Endothelial cell of umbilical vein (primary cell): Measurements from ENCODE around the gene HOXB4. TPM values are rescaled to one million over a fixed set of nuclear protein-coding genes. Genes with fewer than 3 reads are reported as not detected.

ENCODE experiments used
- BruUV-seq: library from RNA; stranded (reverse); fragments of 400-500 nt; replicated peaks from 2 replicates; lab custom pipeline; 2021; lab: Mats Ljungman, UMichigan
- CTCF ChIA-PET: fragments of 300-600, 350-600 bp; sonication (Branson Sonifier 250); formaldehyde crosslinking; loops from one replicate; lab custom pipeline; 2021; ENCODE audit warnings: antibody characterized with exemption, inconsistent platforms; lab: Charles Lee
- POLR2A ChIA-PET: fragments of 300-600, 350-600 bp; sonication (Branson Sonifier 250); formaldehyde crosslinking; loops from one replicate; lab custom pipeline; 2021; ENCODE audit warnings: antibody characterized with exemption, inconsistent platforms; lab: Charles Lee
- DNase-seq: peaks from one replicate; pipeline ENCODE4 v3.0.0-alpha.2; 2011; ENCODE audit warnings: low read depth, low spot score
- FAIRE-seq: peaks from 2 replicates; lab custom pipeline; 2011; peaks lifted over from hg19 to GRCh38; lab: Jason Lieb, UNC
- H2AFZ ChIP-seq: 2 replicates; pipeline ENCODE4 v1.6.0; 2012; ENCODE audit warnings: low read depth, low read length, control low read depth, inconsistent platforms
- H3K27ac ChIP-seq: 2 replicates; pipeline ENCODE4 v1.5.1; 2011; ENCODE audit warnings: low read depth, mild to moderate bottlenecking, control low read depth, low read length, moderate library complexity; ENCODE audit not compliant: insufficient read depth
- H3K27me3 ChIP-seq, 2 experiments: 2 replicates each; pipeline versions ENCODE4 v1.6.0 to v1.6.1; 2011; ENCODE audit warnings: low read length in 2 of 2, mixed read lengths in 1 of 2; ENCODE audit not compliant: control insufficient read depth in 2 of 2, insufficient read depth in 2 of 2
- H3K36me3 ChIP-seq, 2 experiments: 2 replicates in 1 of 2; 3 replicates in 1 of 2; pipeline ENCODE4 v1.5.1; 2011; ENCODE audit warnings: low read length in 2 of 2, mild to moderate bottlenecking in 1 of 2, moderate library complexity in 1 of 2; ENCODE audit not compliant: control insufficient read depth in 2 of 2, insufficient read depth in 2 of 2; ENCODE audit errors: extremely low read depth in 1 of 2
- H3K4me1 ChIP-seq: 3 replicates; pipeline ENCODE4 v1.5.1; 2011; ENCODE audit warnings: mild to moderate bottlenecking, low read length; ENCODE audit not compliant: control insufficient read depth, insufficient read depth; ENCODE audit errors: extremely low read depth
- H3K4me2 ChIP-seq: 2 replicates; pipeline ENCODE4 v1.6.1; 2011; ENCODE audit warnings: low read length, control low read depth, mixed read lengths; ENCODE audit not compliant: insufficient read depth
- H3K4me3 ChIP-seq, 3 experiments: fragments of 200-600 bp in 1 of 3; sonication (generic), shearing (Covaris generic) in 1 of 3; replicated peaks in 1 of 3; 2 replicates each; pipeline ENCODE4 v1.5.1; 2011 to 2016; ENCODE audit warnings: control low read depth in 3 of 3, low read length in 3 of 3, mild to moderate bottlenecking in 2 of 3, inconsistent platforms in 1 of 3, low read depth in 1 of 3, moderate library complexity in 1 of 3; ENCODE audit not compliant: insufficient read depth in 1 of 3
- H3K79me2 ChIP-seq: 2 replicates; pipeline ENCODE4 v1.6.0; 2012; ENCODE audit warnings: low read length, inconsistent platforms; ENCODE audit not compliant: control insufficient read depth, insufficient read depth
- H3K9ac ChIP-seq: replicated peaks from 2 replicates; pipeline ENCODE3; 2011; ENCODE audit warnings: low read length, control low read depth; ENCODE audit not compliant: insufficient read depth; ENCODE audit errors: extremely low read depth
- H3K9me1 ChIP-seq: replicated peaks from 3 replicates; pipeline ENCODE4 v1.6.0; 2011; ENCODE audit warnings: mild to moderate bottlenecking, low read length; ENCODE audit not compliant: control insufficient read depth, insufficient read depth; ENCODE audit errors: extremely low read depth
- H3K9me3 ChIP-seq: replicated peaks from 2 replicates; pipeline ENCODE4 v1.5.1; 2012; ENCODE audit warnings: low read length, inconsistent platforms; ENCODE audit not compliant: control insufficient read depth, insufficient read depth
- H4K20me1 ChIP-seq: replicated peaks from 2 replicates; pipeline ENCODE3; 2011; ENCODE audit warnings: mild to moderate bottlenecking, low read length; ENCODE audit not compliant: control insufficient read depth, insufficient read depth; ENCODE audit errors: extremely low read depth
- FOS ChIP-seq: IDR thresholded peaks from 2 replicates; pipeline ENCODE4 v1.6.1; 2011; ENCODE audit warnings: mild to moderate bottlenecking, low read length, moderate library complexity, borderline replicate concordance; ENCODE audit not compliant: insufficient read depth
- GATA2 ChIP-seq: IDR thresholded peaks from 2 replicates; pipeline ENCODE4 v1.7.0; 2011; ENCODE audit warnings: low read depth, mild to moderate bottlenecking, moderate library complexity, mixed read lengths, low read length; ENCODE audit not compliant: insufficient read length, insufficient read depth
- JUN ChIP-seq: IDR thresholded peaks from 2 replicates; pipeline ENCODE4 v1.6.1; 2011; ENCODE audit warnings: borderline replicate concordance, low read depth; ENCODE audit not compliant: insufficient read length, insufficient read depth
- MYC ChIP-seq: IDR thresholded peaks from one replicate; pipeline ENCODE4 v1.6.1; 2011; ENCODE audit warnings: mild to moderate bottlenecking, low read depth, low read length
- POLR2AphosphoS5 ChIP-seq: IDR thresholded peaks from 2 replicates; pipeline ENCODE4 v1.6.1; 2012; ENCODE audit warnings: low read depth, mild to moderate bottlenecking, control low read depth, low read length, moderate library complexity; ENCODE audit not compliant: insufficient read depth
- dilution Hi-C: fragments of 300-500 bp; cut with MboI; formaldehyde crosslinking; loops from one replicate; pipeline ENCODE4 v1.15.0; 2019; ENCODE audit warnings: low sequenced_read_pairs; ENCODE audit not compliant: extremely low pct_ligation_motif_present
- intact Hi-C: fragments of 100-400 bp; cut with micrococcal nuclease; formaldehyde crosslinking; loops from one replicate; pipeline ENCODE4 v1.10.0; 2022
- polyA plus RNA-seq, 4 experiments: library from polyadenylated mRNA; depleted of rRNA in 3 of 4; stranded (reverse) in 3 of 4; unstranded in 1 of 4; fragments of >200 nt; gene quantifications; 2 replicates each; pipeline versions ENCODE4 v1.2.1 to v1.2.3, GENCODE V29; 2011 to 2012; ENCODE audit warnings: missing spikeins in 1 of 4
- total RNA-seq: library from RNA; stranded (reverse); gene quantifications from 2 replicates; pipeline ENCODE4 v1.2.3, GENCODE V29; 2021
- TF ChIP-seq, protein P1 (sequence below), 2 donors: IDR thresholded peaks; 1 replicate in 1 of 2; 2 replicates in 1 of 2; pipeline ENCODE4 v1.5.1; 2011; ENCODE audit warnings: low read length in 2 of 2, mild to moderate bottlenecking in 2 of 2, moderate library complexity in 2 of 2, control low read depth in 1 of 2, inconsistent platforms in 1 of 2, low read depth in 1 of 2; ENCODE audit not compliant: insufficient read depth in 1 of 2; ENCODE audit errors: extremely low read depth in 1 of 2

Gene HOXB4
- total and polyA plus RNA-seq, 2 donors (not counting 3 experiments of a cell fraction or from before 2014, with no cell fraction given) = 4.6 to 13.1 TPM

GRCh38 chr17:48527547-48527932 is 50.6 kb downstream of the HOXB4 start:
- Histone ChIP-seq H2AFZ (no peak overlapping the region), H3K27ac (no peak overlapping the region), H3K4me1 (no peaks in the 10 kb centered on the region), H3K4me2 (no peak overlapping the region), H3K9ac (no peak overlapping the region), H3K27me3 (peaks cover 18 to 20% of the 10 kb centered on the region in 2 experiments), H3K36me3 (no peaks in the 10 kb centered on the region), H3K79me2 (no peaks in the 10 kb centered on the region), H3K4me3 (no peak overlapping the region), H3K9me3 (no peaks in the 10 kb centered on the region), H4K20me1 (no peaks in the 10 kb centered on the region), H3K9me1 (no peaks in the 10 kb centered on the region)
- POLR2A ChIA-PET = no interaction called here
- dilution Hi-C loops (no loop called here), intact Hi-C loops (no loop called here)
- no TSS peak for BruUV-seq
- TF ChIP-seq GATA2 = no peak
- TF ChIP-seq, protein P1, sequence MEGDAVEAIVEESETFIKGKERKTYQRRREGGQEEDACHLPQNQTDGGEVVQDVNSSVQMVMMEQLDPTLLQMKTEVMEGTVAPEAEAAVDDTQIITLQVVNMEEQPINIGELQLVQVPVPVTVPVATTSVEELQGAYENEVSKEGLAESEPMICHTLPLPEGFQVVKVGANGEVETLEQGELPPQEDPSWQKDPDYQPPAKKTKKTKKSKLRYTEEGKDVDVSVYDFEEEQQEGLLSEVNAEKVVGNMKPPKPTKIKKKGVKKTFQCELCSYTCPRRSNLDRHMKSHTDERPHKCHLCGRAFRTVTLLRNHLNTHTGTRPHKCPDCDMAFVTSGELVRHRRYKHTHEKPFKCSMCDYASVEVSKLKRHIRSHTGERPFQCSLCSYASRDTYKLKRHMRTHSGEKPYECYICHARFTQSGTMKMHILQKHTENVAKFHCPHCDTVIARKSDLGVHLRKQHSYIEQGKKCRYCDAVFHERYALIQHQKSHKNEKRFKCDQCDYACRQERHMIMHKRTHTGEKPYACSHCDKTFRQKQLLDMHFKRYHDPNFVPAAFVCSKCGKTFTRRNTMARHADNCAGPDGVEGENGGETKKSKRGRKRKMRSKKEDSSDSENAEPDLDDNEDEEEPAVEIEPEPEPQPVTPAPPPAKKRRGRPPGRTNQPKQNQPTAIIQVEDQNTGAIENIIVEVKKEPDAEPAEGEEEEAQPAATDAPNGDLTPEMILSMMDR (IDR thresholded peaks at IDR 0.05; ENCODE audit: extremely low read depth in 1 of 2, insufficient read depth in 1 of 2, low read depth in 1 of 2, low read length in 2 of 2) = no peak
- TF ChIP-seq JUN = no peak
- no peak for TF ChIP-seq POLR2AphosphoS5
- TF ChIP-seq FOS = no peak
- no peak for TF ChIP-seq MYC
- DNase-seq = no peak
- CTCF ChIA-PET = interaction anchor here (0.6 kb wide), 1 partner anchor 53 kb away, joined by 3 read pairs; no protein-coding TSS in a partner anchor
- no peak for FAIRE-seq
